ENCODE measurements around the gene ZBTB7B.
A peak's percentile ranks its signal among the peaks of the same experiment; 100 is the strongest.

ZBTB7B gene

GRCh38 chr1:155018617-155019348 is 16.2 kb downstream of the ZBTB7B start:
- DNase-seq: no peak

DNA sequence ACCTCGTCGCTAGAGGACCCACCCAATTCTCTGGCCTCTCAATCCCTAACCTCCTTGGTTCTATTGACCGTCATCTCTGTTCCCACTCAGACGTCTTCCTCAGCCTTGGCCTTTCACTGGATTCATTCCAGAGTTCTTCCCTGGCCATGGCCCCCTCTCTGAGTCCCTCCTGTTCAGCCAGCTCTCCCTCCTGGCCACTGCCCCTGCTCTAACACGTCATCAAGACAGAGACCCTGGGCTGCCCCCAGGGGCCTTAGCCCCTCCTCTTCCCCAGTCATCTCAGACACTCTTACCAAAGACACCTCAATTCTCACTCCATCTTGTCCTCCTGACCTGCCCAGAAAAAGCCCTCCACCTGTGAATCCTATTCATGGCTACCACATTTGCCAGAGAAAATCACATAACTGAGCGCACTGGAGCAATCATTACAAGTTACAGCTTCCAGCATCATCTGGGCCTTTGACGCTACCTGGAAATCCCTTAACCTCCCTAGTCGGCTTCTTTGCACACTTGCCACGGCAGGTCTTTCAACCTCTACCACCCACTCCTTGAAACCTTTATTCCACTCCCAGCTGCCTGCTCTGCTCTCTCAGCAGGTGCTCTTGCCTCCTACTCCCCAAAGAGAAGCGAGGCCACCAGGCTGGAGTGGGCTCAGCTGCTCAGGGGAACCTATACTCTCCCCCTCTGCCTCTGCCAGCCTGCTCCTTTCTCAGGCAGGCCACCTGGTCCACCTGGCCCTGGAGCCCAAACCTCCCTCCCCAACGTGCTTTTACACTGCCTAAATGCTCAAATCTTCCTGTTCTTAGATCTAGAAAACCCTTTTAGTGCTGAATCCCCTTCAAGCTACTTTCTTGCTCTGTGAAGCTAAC is 17.0 kb downstream of the ZBTB7B start:
- DNase-seq: no peak

GRCh38 chr1:155022136-155022926 is 19.7 kb downstream of the ZBTB7B start:
- DNase-seq: no peak

DNA sequence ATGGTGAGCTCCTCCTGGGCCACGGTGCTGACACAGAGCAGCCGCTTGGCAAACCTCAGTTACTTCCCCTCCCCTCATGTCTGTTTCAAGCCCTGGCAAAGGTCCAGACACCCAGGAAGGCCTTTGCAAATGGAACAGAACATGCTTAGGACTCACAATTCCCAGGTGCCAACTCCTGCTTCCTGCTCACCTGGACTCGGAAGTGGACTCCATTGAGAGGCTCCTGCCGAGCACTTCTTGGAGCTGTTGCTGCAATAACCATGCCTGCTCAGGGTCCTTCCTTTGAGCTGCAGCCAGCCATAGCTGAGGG is 20.3 kb downstream of the ZBTB7B start:
- no peak for DNase-seq

DNA sequence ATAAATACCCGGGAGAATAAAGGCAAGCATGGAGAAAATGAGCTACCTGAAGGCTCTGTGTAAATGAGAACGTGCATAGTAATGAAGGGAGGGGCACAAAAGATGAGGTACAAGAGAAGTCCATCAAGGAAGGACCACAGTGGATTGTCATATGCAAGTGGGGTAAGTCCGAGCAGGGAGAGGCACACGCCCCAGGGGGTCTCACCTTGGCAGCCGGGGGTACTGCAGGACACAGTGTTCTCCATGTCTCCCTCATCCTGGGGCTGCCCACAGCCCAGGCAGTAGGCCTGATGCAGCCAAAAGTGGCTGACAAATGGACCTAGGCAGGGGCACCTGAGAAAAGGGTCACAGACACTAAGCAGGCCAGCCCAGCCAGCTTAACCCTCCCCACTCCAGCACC is 21.0 kb downstream of the ZBTB7B start:
- DNase-seq: no peak

- DNase-seq: no peak
Observed at GRCh38 chr1:155024315-155024714, 21.7 kb downstream of the ZBTB7B start.

DNA sequence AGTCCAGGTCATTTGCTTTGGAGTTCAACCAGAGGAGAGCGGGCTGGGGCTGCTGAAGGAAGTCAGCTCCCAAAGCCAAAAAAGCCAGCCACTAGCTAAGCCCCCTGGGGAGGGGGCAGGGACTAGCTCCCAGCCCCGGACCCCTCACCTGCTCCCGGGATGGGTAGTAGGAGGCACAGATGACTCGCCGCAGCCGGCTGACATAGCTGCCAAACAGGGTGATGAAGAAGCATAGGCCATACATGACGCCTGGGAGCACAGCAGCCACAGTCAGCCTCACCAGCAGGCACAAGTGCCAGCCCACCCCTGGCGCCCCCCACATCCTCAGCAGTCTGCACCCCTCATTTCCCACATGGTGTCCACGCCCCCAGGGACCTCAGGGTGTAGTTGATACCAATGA is 23.6 kb downstream of the ZBTB7B start:
- no peak for DNase-seq

- no peak for DNase-seq
Observed at GRCh38 chr1:155026588-155026987, 24.0 kb downstream of the ZBTB7B start.

- DNase-seq: no peak
Observed at GRCh38 chr1:155029513-155030242, 27.1 kb downstream of the ZBTB7B start.

DNA sequence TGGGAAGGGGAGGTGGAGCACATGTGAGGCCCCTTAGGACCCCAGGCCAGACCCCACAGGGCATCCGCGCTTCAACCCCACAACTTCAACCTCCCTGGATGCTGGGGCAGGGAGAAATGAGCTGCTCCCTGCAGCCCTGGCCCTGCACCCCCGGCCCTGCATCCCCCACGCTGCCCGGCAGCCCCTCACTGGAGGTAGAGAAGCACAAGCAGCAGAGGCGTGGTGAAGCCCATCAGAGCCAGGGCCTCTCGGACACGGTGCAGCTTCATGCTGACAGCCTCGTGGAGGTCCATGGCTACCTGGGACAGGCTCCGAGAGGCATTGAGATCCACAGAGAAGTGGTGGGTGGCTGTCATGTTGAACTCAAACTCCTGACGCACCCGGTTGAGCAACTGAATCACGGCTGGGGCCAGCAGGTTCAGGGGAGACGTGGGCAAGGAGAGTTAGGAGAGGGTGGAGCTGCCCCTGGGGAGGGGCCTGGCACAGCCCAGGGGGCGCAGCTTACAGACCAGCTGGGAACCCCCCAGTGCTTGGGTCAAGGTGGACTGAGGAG is 27.7 kb downstream of the ZBTB7B start:
- DNase-seq: no peak

DNA sequence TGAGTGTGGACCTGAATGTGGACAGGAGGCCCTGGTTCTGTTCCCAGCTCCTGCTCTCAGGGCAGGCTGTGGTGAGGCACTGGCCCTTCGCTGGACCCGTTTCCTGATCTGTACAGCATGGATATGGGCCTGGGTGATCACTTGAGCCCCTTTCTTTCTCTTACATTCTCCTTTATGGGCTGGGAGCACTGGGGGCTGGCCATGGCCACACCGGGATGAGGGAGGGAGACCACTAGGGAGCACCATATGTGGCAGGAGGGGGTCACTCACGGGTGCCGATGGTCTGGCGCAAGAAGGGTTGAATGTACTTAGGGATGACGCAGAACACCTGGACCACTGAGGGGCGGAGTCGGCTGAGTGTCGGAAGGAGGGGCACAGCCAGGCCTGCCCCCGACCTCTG is 28.3 kb downstream of the ZBTB7B start:
- no peak for DNase-seq

DNA sequence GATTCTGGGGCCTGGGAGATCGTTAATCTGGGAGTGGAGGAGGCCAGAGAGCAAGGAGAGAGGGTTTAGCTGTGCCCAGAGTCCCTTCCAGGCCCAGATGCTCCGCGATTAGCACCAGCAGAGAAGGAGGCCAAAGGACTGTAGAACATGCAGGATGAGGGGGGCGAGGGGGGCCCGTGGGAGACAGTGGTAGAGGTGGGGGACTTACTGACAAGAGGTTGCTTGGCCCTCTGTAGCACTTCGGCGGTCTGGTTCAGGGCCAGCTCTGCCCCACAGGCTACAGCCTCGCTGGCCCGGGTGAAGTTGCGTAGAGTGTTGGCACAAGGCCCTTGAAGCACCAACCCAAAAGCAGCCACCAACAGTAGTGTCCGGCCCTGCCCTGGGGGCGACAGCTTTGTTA is 30.3 kb downstream of the ZBTB7B start:
- DNase-seq: no peak

DNA sequence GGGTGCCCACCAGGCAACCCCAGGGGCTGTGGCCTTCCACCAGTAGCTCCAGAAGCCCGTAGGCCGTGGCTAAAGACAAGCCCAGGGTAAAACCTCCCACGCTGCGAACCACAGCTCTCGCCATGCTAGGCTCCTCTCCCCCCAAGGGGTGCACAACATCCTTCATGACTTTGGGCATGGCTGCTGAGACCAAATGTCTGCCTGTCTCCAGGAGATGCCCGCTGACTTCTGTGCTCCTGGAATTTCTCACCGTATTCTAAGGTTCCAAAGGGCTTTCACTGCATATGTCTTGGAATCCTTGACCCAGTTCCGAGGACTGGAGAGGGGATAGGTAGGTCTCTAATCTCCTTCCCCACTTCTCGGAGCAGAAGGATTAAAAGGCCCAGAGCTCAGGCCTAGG is 30.9 kb downstream of the ZBTB7B start, which contains the start of the genes DCST1 and DCST2:
TSS of gene DCST1 (plus strand) at position 301 of the 400 bp plus-strand sequence. CDS start 213 bp downstream, outside the sequence.
TSS of gene DCST2 (minus strand) at position 258 of the 400 bp plus-strand sequence. CDS start at position 178, 80 bp downstream.
- DNase-seq: no peak

DNA sequence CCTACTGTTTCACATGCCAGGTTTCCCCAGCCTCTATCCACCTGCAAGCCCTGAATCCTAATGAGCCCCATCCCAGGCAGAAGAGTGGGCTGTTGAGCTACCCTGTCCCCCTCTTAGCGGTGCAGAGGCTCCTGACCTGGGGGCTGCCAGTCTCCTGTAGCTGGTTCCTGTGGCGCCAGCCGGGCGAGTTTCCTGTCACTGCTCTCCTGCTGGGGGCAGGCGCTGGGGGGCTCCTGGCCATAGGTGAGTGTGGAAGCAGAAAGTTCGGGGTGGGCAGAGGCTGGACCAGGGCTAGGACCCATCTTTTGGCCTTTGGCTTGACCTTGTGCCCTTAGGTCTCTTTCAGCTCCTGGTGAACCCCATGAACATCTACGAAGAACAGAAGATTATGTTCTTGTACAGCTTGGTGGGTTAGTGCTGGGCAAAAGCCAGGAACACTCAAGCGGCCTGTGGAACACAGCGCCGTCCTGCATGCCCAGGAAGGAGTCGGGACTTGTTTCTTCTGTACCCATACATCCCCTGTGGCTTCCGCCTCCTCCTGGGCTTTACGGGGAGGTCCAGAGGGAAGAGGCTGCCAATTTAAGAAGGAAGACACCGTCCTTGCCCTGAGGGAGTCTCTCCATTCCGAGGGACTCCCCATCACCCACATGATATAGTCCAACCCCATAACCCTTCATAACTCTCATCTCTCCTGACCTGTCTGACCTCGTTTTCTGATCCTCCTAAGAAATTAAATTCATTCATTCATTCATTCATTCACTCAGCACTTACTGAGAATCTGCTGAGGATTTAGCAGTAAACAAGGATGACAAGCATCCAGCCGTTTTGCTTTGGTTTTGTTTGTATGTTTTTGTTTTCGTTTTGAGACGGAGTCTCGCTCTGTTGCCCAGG is 32.0 kb downstream of the ZBTB7B start:
- DNase-seq: no peak

DNA sequence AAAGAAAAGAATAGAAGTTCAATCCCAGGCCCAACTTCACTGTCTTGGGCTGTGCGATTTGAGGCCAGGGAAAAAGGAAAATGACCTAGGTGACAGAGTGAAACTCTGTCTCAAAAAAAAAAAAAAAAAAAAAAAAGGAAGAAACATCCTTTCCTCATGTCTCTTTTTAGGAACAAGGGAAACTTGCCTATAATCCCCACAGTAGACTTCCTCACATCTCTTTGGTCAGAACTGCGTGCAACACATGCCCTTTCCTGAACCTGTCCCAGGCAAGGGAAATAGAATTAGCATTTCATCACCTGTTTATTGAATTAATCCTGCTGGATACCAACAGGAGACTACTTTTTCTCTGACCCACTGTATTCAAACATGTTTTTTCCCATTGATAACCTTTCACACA is 33.3 kb downstream of the ZBTB7B start:
- peak; percentile 71 to 83 for DNase-seq

DNA sequence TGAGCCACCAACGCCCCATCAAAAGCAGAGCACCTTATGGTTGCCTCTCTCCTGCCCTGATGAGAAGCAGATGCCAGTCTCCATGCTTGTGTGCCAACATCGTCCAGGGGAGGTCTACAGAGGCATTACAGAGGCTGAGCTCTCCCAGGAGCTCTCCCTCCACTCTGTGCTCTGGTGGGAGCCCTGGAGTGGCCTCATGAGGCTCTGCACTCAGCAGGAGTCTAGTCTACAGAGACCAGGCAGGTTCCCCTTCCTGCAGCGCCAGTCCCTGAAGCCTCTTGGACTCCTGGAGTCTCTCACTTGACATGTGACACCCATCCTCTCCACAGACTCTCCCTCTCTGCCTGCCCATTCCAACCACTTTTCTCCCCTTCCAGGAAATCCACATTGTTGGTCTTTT is 34.4 kb downstream of the ZBTB7B start:
- no peak for DNase-seq

GRCh38 chr1:155037851-155038441 is 35.3 kb downstream of the ZBTB7B start:
- no peak for DNase-seq

DNA sequence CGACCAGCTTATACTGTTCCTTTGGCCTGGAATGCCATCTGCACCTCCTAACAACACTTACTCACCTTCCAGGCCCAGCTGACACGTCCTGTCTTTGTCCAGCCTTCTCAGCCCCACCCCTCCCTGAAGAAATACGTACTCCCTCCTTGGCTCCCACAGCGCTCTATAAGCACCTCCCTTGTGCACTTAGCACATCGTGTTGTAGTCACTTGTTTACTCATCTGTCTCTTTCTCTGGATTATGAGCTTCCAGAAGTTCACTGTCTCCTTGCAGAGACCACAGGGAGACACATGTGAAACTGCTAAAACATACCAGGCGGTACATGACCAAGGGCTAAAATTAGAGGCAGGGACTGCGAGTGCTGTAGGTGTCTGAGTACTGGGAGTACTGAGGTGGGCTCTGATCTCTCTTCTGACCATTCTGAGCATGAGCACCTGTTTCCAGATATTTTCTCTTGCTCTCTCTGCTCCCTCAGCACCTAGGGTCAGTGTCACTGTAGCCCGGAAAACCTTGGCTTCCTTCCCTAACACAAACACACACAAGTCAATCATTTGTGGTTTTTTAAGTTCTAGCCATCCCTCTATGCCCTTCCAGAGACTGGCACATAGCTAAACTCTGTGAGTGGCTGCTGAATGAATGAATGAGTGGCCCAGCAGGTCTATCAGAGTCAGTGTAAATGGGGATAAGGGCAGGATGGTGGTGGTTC is 36.2 kb downstream of the ZBTB7B start:
- DNase-seq: no peak

DNA sequence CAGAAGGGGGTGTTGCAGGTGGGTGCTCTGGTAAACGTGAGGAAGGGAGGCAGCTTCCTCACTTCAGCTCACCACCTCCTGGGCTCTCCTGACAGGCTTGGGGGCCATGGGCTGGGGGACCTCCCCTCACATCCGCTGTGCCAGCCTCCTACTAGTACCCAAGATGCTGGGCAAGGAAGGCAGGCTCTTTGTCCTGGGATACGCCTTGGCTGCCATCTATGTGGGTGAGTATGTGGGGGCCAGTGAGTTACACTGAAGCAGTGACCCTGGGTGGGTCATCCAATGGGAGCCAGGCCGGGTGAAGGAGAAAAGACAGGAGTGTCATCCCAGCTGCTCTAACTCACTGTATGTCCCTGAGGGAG is 36.7 kb downstream of the ZBTB7B start:
- no peak for DNase-seq
